HL-60/S4 treated with retinoic acid at 250 ng/mL for 4 days and 3 days (cell line): ENCODE data around the gene EGR1.
"Not testable (repeated sequence)": the region's sequence is repeated elsewhere in the genome, so short reads cannot be mapped to it uniquely, and the experiment has no call there.

ENCODE experiments used
- in situ Hi-C: fragments of 300-500 bp; cut with MboI; formaldehyde crosslinking; loops from 2 replicates; pipeline ENCODE4 v1.7.0; 2022; ENCODE audit warnings: low sequenced_read_pairs

Gene EGR1

DNA sequence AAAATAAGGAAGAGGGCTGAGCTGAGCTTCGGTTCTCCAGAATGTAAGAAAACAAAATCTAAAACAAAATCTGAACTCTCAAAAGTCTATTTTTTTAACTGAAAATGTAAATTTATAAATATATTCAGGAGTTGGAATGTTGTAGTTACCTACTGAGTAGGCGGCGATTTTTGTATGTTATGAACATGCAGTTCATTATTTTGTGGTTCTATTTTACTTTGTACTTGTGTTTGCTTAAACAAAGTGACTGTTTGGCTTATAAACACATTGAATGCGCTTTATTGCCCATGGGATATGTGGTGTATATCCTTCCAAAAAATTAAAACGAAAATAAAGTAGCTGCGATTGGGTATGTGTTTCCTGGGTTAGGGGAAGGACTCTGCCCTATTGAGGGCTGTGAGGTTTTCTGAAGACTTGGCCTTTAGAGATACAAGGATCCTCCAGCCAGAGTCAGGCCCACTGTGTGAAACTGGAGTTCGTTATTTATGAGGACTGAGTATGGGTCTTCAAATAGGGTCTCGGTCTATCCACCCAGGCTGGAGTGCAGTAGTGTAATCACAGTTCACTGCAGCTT lies 3.8 kb downstream of the EGR1 start:
- in situ Hi-C loops = no loop called here

DNA sequence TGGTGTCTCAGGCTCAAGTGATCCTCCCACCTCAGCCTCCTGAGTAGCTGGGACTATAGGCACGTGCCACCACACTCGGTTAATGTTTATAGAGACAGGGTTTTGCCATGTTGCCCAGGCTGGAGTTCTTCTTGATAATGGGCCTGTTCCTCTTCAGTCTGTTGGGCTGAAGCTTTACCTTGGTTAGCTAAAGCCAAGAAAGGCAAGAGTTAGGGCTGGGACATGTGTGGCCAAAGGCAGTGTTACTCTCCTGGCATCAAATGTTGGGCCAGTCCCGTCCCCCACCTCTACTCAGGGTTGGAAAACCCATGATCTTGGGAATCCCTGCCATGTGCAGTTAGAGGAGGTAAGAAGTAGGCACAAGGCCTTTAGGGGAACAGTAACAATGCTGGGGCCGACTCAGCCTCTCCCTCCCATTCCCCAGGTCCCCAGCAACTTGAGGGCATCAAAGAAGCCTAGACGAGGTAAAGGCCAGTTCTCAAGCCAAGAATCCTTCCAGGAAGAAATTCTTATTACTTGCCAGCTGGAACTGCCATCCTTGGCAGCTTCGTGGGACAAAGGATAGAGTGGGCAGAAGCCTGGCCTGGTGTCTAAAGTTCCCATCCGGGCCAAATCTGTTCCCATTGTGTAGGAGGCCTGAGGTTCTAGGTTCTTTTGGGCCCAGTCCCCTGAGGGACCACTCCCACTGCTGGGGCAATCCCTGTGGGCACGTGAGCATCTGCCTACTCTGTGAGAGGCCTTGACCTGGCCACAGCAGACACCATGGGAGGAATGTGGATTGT lies 4.5 kb downstream of the EGR1 start:
- in situ Hi-C loops = no loop called here

DNA sequence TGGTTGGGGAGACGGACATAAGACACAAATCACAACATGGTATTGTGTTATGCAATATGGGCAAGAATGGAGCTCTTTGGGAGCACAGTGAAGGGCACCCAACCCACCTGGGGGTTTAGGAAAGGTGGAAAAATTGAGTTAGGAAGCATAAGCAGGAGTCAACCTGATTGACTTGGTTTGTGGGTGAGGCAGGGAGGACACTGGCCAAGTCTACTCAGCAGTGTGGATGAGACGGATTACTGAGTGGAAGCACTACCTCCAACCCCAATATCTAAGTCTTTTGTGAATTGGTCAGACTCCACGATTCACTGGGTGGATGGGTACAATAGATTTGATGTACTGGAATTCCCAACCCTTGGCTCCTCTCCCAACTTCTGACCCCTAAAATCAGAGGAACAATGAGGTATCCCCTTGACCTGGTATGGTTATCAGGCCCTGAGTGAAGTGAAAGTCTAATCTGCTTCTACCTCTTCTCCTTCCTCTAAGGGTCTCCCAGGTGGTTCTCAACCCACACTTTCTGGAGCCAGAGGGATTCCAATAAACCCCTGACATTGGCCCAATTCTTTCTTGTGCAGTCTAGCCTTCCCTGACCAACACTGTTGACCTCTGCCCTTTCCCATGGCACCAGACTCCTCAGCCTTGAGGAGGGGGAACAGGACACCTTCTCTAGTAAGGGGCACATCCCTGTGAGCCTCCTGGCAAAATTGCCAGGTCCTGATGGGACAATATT lies 5.2 kb downstream of the EGR1 start:
- in situ Hi-C loops = no loop called here

DNA sequence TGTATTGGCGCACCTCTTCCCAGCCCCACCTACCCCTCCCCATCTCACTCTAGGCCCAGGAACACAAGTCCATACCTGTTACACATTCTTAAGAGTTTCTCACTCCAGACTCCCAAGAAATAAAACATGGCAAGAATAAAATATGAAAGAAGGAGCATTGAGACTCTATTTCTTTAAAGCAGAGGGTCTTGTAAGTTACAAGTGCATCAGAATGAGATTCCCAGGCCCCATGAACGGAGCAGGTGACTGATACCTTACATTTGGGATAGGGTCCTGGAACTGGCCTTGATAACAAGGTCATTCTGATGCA lies 5.7 kb downstream of the EGR1 start:
- in situ Hi-C loops = no loop called here

DNA sequence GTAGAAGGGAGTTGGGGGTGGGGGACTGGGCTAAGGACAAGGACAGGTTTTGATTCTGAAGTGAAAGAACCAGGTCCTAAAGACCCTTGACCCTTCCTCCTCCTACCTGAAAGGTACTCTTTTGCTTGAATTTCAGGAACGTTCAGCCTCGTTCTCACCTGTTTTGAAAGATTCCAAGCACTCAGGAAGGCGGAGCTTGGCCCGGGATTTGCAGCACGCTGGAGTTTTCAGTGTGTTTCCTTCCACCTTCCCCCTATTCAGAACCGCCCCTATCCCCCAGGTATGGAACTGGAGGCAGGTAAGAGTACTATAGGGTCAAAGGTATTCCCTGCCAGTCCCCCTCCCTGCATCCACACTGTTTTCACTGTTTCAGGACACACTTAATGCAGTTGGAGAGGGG lies 7.1 kb downstream of the EGR1 start:
- in situ Hi-C loops = no loop called here

DNA sequence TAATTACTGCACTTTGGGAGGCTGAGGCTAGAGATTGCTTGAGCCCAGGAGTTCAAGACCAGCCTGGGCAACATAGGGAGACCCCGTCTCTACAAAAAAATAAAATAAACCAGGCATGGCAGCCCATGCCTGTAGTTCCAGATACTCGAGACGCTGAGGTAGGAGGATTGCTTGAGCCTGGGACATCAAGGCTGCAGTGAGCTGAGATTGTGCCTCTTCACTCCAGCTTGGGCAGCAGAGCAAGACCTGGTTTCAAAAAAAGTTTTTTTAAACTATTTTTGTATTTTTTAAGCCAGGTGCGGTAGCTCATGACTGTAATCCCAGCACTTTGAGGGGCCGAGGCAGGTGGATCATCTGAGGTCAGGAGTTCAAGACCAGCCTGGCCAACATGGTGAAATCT lies 7.9 kb downstream of the EGR1 start:
- in situ Hi-C loops = not testable (repeated sequence)

DNA sequence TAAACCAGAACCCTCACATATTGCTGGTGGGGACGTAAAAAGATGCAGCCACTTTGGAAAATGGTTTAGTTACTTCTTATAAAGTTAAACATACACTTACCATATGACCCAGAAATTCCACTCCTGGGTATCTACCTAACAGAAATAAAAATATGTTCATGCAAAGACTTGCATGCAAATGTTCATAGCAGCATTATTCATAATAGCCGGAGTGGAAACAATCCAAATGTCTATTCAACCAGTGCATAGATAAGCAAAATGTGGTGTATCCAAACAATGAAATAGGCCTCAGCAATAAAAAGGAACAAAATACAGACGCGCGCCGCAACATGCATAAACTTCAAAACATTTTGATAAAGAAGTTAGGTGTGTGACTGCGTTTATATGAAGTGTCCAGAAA lies 11.6 kb downstream of the EGR1 start:
- in situ Hi-C loops = no loop called here

DNA sequence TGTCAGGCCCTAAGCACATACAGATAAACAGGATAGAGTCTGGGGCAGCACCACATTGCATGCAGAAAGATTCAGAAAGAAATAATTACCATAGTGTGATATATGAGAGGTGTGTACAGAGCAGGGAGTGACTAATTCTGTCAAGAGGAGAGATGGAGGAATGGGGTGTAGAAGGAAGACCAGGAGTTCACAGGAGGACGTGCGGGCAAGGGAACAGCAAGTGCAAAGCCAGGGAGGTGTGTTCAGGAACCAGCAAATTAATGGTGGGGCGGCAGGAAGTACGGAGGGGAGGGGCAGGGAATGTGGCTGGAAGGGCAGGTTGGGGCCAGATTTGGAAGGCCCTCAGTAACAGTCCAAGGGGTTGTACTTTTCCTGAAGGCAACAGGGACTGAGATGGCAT lies 17.4 kb downstream of the EGR1 start:
- in situ Hi-C loops = no loop called here

DNA sequence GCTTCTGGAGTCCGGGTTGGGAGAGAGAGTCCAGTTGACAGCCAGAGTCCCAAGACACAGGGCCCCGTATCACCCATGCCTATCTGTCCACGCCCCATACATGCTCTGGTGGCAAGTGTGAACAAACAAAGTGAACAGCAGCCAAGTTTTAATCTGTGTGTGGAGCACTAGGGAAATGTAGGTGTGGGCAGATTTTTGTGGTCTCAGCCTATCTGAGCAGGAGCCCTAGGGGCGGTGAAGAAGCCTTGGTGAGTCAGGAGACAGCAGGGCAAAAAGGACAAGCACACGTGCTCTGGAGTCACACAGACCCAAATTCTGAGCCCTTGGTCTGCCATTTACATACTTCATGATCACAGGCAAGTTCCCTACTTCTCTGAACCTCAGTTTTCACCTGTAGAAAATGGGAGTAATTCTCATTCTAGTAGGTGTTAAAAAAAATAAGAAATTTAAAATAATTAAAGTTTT lies 23.2 kb downstream of the EGR1 start:
- in situ Hi-C loops = no loop called here

DNA sequence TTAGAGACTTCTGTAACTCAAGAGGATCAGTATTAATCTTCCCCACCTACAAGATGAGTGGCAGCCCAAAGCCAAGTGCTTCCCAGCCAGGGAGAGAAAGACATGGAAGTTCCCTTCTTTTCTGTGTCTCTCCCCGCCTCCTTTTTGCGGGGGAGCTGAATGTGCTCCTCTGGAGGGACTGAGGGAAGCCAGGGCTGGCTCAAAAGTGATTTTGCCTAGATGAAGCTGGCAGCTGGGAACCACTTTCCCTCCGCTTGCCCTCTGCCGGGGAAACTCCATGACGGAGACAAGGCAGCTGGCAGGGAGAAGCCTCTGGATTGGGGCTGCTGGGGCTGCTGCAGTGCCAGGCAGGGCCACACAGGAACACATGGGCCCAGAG lies 24.4 kb downstream of the EGR1 start:
- in situ Hi-C loops = no loop called here

DNA sequence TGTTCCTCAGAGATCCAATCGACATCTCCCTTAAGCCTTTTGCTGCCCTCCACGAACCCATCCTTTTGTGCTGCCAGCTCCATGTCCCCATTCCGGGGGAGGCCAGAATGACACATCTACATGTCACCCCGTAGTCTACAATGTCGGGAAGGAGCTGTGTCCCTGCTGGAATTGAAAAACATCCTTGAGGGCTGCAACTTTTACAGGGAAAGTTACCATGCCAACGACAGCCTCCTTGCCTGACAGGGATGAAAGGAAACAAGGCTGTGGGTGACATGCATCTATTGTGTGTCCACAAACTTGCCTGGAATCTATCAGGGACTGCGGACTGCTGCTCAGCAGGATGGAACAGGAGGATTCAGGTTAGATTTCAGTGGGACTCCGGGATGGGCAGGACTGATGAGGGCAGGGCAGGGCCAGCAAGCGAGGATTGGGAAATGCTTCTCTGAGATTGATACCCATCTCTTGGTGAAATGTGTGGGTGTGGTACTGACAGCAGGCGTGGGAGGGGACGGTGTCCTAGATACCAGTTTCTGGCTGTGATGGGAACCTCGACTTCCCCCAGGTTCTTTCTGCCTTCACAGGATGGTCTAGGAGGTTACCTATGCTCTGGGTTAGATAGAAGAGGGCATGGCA lies 25.5 kb downstream of the EGR1 start:
- in situ Hi-C loops = no loop called here

DNA sequence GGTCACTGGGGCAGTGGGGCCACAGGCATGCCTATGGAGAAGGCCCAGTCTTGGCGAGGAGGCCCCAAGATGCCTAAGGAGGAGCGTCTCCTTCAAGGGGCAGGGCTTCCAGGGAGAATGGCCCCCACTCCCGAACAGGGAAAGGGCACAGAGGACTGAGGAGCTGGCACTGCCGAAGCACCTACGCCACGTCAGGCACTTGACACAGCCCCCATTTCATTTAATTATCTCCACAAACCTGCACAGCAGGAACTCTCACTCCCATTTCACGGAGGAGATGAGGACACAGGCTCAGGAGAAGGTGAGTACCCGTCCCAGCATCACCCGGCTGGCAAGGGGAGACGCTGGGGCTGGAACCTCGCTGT lies 26.0 kb downstream of the EGR1 start:
- in situ Hi-C loops = no loop called here

DNA sequence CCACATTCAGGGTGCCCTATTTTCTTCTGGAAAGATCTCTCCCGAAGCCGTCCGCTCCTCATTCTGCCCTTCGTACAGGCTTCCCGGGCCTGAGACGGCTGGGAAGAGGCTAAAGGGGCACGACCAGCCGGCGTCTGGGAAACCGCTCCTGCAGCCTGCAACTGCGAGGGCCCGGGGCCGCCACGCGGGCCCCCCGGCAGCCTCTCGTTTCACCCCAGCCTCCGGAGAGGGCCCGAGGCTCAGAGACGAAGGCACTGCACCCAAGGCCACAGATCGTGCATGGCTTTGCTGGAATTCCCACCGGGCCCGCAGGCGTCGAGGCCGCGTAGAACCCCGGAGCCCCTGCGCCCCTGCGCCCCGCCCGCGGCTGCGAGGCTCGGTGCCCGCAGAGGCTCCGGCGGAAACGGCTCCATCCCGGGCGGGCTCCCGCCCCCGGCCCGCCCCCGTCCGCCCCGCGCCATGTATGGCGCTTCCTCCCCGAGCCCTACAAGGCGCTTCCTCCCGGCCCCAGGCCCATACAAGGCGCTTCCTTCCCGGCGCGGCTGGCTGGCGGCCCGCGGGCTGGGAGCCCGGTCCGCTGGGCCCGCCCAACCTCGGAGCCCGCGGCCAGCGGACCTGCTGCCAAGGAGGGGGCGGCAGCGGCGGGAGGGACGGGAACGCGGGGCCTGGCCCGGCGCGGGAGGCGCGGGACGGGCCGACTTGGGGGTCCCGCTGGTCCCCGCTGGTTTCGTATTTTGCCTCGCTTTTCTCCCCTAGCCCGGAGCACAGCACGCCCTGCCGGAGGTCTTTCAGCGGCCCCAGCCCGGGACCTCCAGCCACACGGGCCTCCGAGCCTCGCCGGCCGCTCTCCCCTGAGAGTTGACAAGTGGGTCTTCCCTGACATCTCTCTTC lies 26.6 kb downstream of the EGR1 start:
- in situ Hi-C loops = no loop called here

DNA sequence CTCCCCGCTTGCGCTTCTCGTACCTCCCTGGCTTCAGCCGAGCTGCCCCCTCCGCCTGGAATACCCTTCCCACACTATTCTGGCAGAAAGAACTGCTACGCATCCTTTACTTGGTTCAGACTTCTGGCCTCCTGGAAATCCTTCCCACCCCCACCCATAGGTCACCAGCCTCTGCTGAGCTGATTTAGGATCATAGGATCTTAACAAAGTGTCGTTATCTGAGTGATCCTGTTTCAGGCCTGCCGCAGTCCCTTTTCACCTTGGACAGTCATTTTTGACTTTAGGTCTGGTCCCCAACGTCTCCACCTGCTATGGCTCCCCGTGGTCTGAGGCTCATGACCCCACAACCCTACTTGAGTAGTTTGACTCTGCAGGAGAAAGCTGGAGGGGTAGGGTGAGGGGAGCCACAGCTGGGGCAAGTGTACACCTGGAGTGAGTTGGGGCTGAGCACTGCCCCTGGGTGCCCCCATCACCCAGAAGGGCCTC lies 27.3 kb downstream of the EGR1 start:
- in situ Hi-C loops = no loop called here

DNA sequence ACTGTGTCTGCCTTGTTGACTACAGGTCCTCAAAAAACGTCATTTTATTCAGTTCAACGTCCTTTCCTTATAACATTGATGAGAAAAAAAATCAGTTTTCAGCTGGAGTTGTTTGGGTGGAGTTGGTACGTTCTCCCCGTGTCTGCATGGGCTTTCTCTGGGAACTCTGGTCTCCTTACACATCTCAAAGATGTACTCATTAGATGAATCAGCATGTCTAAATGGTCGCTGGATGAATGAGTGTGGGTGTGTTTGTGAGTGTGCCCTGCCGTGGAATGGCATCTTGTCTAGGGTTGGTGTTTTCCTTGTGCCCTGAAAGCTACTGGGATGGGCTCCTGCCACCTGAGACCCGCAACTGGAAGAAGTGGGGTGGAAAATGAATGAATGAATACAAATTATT lies 30.1 kb downstream of the EGR1 start:
- in situ Hi-C loops = no loop called here

DNA sequence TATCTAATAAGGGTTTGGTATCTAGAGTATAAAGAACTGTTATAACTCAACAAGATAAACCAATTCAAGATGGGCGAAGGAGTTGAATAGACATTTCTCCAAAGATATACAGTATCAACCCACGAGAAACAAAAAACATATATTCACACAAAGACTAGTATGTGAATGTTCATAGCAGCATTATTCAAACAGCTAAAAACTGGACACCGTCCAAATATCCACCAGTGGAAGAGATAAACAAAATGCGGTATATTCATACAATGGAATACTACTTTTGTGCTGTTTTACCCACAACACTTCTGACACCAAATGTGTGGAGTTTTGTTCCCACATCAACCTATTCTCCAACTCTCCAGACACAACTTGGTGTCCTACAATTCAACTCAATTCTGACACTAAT lies 33.1 kb downstream of the EGR1 start:
- in situ Hi-C loops = no loop called here

DNA sequence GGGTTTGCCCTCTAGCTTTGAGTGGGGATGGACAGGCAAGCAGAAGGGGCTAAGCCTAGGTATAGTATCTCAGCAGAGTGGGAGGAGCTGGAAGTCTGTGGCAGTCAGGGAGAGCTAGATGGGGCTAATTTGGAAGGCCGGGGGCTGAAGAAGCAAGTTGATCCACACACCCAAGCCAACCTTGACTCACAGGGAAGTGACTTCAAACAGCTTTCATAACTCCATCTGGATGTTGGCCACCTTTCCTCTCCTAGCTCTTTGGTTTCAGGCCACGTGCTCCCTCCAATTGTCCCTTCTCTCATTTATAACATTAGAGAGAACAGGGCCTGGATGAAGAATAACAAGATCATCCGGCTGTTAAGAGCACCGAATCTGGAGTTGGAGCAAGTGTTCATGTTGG lies 36.8 kb downstream of the EGR1 start:
- in situ Hi-C loops = no loop called here

DNA sequence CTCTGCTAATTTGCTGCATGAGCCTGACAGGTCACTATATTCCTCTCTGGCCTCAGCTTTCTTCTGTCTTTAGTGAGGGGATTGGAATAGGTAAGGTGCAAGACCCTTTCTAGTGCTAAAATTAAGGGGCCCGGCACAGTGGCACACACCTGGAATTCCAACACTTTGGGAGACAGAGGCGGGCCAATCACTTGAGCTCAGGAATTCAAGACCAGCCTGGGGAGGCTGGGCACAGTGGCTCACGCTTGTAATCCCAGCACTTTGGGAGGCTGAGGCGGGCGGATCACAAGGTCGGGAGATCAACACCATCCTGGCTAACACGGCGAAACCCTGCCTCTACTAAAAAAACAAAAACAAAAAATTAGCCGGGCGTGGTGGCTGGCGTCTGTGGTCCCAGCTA lies 37.2 kb downstream of the EGR1 start:
- in situ Hi-C loops = no loop called here

DNA sequence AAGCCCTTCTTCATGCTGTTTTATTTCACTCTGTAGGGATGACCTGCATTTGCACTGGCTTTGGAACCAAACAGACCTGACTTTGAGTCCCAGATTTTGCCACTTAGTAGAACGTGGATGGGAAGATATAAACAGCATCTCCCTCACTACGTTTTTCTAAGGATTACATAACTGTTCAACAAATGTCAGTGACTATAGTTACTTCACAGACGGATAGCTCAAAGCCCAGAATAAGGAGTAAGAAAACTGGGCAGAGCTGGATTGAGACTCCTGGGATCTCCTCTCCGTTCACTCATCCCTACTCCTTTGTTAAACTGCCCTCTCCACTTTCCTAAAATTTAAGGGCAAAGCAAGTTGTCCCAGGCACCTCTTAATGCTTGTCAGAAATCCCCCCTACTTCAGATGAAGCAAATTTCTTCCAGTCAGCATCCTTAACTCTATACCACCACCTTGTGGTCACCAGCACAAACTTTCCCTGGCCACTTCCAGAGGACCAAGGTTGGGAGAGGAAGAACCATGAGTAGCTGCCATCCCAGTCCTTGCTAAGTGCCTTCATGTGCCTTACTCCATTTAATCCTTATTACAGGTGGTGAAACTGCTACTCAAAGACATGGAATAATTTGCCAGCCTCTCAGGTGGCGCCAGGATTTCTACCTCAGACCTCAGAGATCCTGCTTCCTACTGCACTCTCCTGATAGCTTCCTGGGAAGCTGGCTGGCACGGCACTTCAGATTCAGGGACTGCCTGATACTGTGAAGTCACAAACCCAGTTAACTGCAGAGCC lies 38.4 kb downstream of the EGR1 start:
- in situ Hi-C loops = no loop called here

DNA sequence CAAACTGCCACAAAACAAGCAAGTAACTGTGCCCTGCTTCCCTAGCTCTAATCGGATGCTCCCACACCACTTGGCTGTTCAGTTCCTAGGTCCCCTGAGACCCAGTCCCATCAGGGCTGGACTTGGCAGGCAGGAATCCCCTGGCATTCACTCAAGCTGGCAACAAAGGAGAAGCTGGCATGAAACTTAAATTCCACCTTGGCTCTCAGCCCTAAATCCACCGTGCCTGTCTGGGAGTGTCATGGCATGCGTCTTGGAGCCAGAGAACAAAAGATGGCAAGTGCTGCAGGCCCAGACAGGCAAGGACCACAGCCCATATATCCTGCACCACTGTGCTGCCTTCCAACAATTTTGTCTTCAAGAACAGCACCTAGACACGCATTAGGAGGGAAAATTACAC lies 39.5 kb downstream of the EGR1 start:
- in situ Hi-C loops = no loop called here
